ENCODE data around the gene RBMS3. TPM values are rescaled to one million over a fixed set of nuclear protein-coding genes. Genes with fewer than 3 reads are reported as not detected.

The RBMS3 gene
- total and polyA plus RNA-seq, 12 donors: 8.7 to 90.1 (median 51.2) TPM

DNA sequence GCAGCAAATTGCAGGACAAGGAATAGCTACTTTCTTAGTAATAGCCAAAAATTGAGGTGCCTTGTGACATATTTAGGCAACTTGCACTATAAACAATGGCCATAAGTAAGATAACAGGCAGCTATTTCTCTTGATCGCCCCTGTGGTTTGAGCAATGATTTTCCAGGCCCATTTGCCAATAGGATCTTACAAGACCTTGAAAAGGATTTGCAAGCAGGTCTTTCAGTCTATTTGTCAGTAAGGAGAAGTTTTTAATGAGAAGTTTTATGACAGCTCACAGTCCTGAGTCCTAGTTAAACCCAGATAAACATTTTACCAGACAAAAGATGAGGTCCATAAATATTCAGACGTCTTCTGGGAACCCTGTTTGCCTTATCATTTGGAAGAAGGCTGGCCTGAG, 645.5 kb downstream of the RBMS3 start:
- TF ChIP-seq CTCF (IDR thresholded peaks at IDR 0.05) (no peak), POLR2A (IDR thresholded peaks at IDR 0.05) (no peak)
- 64 to 75% (median 70%) methylated on average over 2 of the region's 2 CpGs for WGBS, 4 donors
- intact Hi-C loops (cut with DNase I): no loop called here
- Histone ChIP-seq H3K4me1 (replicated peaks in 1 of 2) (peaks cover 0 to 9% of the 10 kb centered on the region in 2 donors), H3K4me3 (no peak overlapping the region), H3K9me3 (replicated peaks in 1 of 3) (no peaks in the 10 kb centered on the region), H3K36me3 (replicated peaks in 1 of 2) (no peaks in the 10 kb centered on the region), H3K27ac (no peak overlapping the region), H3K27me3 (no peaks in the 10 kb centered on the region)
- DNase-seq: no peak

DNA sequence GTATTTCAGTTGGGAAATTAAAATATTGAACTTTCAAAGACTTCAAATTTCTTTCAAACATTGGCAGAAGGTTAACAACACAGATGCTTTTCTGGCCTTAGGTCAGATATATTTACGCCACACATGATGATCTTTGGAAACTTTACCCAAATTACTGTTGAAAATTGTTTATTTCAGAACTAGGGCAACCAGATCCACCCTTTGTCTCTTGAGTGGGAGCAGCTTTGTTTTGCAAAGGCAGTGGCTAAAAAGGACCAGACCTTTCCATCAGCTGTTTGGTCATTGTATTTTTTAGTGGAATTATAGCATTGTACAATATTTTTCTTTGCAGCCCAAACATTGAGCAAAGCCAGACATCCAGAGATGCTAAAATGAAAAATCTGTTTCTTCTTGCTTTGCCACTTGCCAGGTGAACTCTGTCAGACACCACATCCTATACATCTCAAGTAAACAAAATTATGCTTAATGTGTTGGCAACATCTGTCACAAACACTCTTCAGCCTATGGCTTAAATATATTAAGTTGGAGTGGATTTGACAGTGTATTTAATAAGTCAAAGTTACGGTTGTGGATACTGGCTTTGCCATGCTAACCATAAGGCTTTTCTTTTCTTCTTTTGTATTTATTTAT, 651.9 kb downstream of the RBMS3 start:
- H3K36me3 ChIP-seq (replicated peaks in 1 of 2): no peaks in the 10 kb centered on the region
- H3K9me3 ChIP-seq (replicated peaks in 1 of 3): no peaks in the 10 kb centered on the region
- no peak for DNase-seq
- H3K4me3 ChIP-seq: no peak overlapping the region
- H3K27me3 ChIP-seq: no peaks in the 10 kb centered on the region
- TF ChIP-seq POLR2A (IDR thresholded peaks at IDR 0.05) (no peak), CTCF (IDR thresholded peaks at IDR 0.05) (no peak)
- WGBS, 4 donors: 85 to 90% (median 88%) methylated on average over 2 of the region's 2 CpGs
- H3K4me1 ChIP-seq (replicated peaks in 1 of 2): peaks cover 0 to 3% of the 10 kb centered on the region in 2 donors
- intact Hi-C loops (cut with DNase I): no loop called here
- no peak overlapping the region for H3K27ac ChIP-seq

DNA sequence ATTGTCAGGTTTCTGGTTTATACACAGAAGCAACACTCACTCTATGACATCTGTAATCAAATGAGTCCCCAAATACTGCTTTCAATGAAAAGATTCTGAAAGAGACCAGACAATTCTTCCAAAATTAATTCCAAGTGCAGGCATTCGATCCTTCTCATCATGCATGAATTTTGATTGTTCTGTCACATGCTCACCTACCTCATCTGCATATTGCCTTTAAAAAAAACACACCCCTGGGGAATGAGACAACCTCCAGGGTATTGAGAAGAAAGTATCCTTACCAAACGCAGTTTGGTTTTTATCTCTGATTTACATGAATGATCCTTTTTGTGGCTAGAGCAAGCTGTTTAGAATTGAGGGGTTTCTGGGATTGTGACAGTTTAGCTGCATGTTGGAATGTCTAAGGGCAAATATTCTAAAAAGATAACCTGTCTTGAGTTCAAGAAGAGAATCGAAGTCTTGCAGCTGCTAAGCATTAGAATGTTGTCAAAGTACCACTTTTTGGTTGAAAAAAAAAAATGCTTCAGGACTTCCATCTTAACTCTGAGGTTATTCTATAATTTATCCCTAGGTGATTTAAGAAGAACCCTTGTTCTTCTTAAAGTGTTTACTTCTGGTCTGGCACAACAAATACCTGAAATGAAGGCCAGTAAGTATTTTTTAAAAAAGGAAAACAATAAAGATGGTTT, 653.1 kb downstream of the RBMS3 start:
- DNase-seq: no peak
- no peak overlapping the region for H3K27ac ChIP-seq
- no peaks in the 10 kb centered on the region for H3K36me3 ChIP-seq (replicated peaks in 1 of 2)

GRCh38 chr3:29934751-29935150, 653.9 kb downstream of the RBMS3 start:
- 75 to 84% (median 80%) methylated on average over 4 of the region's 4 CpGs for WGBS, 4 donors
- H3K4me1 ChIP-seq (replicated peaks in 1 of 2): peaks cover 0 to 3% of the 10 kb centered on the region in 2 donors
- no peak overlapping the region for H3K4me3 ChIP-seq
- intact Hi-C loops (cut with DNase I): no loop called here
- DNase-seq: no peak
- no peaks in the 10 kb centered on the region for H3K9me3 ChIP-seq (replicated peaks in 1 of 3)
- no peaks in the 10 kb centered on the region for H3K27me3 ChIP-seq
- no peaks in the 10 kb centered on the region for H3K36me3 ChIP-seq (replicated peaks in 1 of 2)
- TF ChIP-seq CTCF (IDR thresholded peaks at IDR 0.05): no peak
- no peak for TF ChIP-seq POLR2A (IDR thresholded peaks at IDR 0.05)
- H3K27ac ChIP-seq: no peak overlapping the region

More for the DNA sequence above, 653.1 kb downstream of the RBMS3 start:
- Histone ChIP-seq H3K4me1 (replicated peaks in 1 of 2) (peaks cover 0 to 3% of the 10 kb centered on the region in 2 donors), H3K9me3 (replicated peaks in 1 of 3) (no peaks in the 10 kb centered on the region), H3K27me3 (no peaks in the 10 kb centered on the region), H3K4me3 (no peak overlapping the region)
- WGBS, 4 donors: 52 to 75% (median 68%) methylated on average over 3 of the region's 3 CpGs
- TF ChIP-seq POLR2A (IDR thresholded peaks at IDR 0.05) (no peak), CTCF (IDR thresholded peaks at IDR 0.05) (no peak)
- intact Hi-C loops (cut with DNase I): no loop called here
